Glutamatergic neuron (in vitro differentiated cells): ENCODE data around the gene WNT3. TPM values are rescaled to one million over a fixed set of nuclear protein-coding genes. Genes with fewer than 3 reads are reported as not detected.

Experiments
- DNase-seq: peaks from one replicate; pipeline ENCODE4 v3.0.0; 2022
- H3K27ac Mint-ChIP-seq: one replicate; pipeline ENCODE4 v1.8.0; 2020; ENCODE audit warnings: mild to moderate bottlenecking, mixed read lengths, inconsistent platforms; ENCODE audit not compliant: unreplicated experiment
- H3K27me3 Mint-ChIP-seq: one replicate; pipeline ENCODE4 v1.8.0; 2020; ENCODE audit warnings: mild to moderate bottlenecking, moderate library complexity, mixed read lengths, inconsistent platforms; ENCODE audit not compliant: unreplicated experiment
- H3K36me3 Mint-ChIP-seq: one replicate; pipeline ENCODE4 v1.8.0; 2020; ENCODE audit warnings: mild to moderate bottlenecking, mixed read lengths, inconsistent platforms; ENCODE audit not compliant: unreplicated experiment
- H3K4me1 Mint-ChIP-seq: one replicate; pipeline ENCODE4 v1.8.0; 2020; ENCODE audit warnings: mild to moderate bottlenecking, low read depth, mixed read lengths, inconsistent platforms; ENCODE audit not compliant: unreplicated experiment
- H3K4me3 Mint-ChIP-seq: one replicate; pipeline ENCODE4 v1.8.0; 2020; ENCODE audit warnings: mild to moderate bottlenecking, mixed read lengths, inconsistent platforms; ENCODE audit not compliant: unreplicated experiment
- H3K9me3 Mint-ChIP-seq: one replicate; pipeline ENCODE4 v1.8.0; 2020; ENCODE audit warnings: mild to moderate bottlenecking, moderate library complexity, mixed read lengths, inconsistent platforms; ENCODE audit not compliant: unreplicated experiment
- total RNA-seq: library from RNA; stranded (reverse); fragmentation: NEBNext Ultra II Directional; extraction: Animal tissue kit (Norgen Biotek cat#: 25700); gene quantifications from one replicate; pipeline ENCODE4 v1.2.1, GENCODE V29; 2021; ENCODE audit not compliant: unreplicated experiment
- TF ChIP-seq, protein P1 (sequence below): fragments of 200-600 bp; sonication (generic); IDR thresholded peaks from one replicate; pipeline ENCODE4 v1.5.0; 2021; ENCODE audit not compliant: partially characterized antibody, unreplicated experiment

The WNT3 gene
- total RNA-seq, 1 donor from 2014 or later: 1.7 TPM

DNA sequence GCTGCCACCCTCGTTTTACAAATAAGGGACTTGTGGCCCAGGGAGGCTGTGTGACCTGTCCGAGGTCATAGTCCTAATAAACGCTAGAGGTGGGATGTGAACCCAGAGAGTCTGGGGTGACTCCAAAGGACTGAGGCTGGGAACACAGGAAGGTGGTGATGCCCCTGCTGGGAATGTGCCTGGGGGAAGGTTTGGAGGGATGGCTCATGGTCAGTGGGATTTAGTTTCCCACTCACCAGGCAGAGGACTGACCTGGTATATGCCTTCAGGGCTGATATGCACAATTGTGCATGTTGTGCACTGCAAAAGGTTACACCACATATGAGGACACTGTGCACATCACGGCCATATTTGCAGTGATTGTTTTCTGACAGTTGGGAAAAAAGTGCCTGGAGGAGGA is 19.0 kb upstream of the WNT3 start:
- TF ChIP-seq, protein P1, sequence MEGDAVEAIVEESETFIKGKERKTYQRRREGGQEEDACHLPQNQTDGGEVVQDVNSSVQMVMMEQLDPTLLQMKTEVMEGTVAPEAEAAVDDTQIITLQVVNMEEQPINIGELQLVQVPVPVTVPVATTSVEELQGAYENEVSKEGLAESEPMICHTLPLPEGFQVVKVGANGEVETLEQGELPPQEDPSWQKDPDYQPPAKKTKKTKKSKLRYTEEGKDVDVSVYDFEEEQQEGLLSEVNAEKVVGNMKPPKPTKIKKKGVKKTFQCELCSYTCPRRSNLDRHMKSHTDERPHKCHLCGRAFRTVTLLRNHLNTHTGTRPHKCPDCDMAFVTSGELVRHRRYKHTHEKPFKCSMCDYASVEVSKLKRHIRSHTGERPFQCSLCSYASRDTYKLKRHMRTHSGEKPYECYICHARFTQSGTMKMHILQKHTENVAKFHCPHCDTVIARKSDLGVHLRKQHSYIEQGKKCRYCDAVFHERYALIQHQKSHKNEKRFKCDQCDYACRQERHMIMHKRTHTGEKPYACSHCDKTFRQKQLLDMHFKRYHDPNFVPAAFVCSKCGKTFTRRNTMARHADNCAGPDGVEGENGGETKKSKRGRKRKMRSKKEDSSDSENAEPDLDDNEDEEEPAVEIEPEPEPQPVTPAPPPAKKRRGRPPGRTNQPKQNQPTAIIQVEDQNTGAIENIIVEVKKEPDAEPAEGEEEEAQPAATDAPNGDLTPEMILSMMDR: no peak
- Mint-ChIP-seq H3K27ac (no peak overlapping the region), H3K27me3 (peaks cover 15% of the 10 kb centered on the region), H3K9me3 (peaks cover 4% of the 10 kb centered on the region), H3K36me3 (peaks cover under 1% of the 10 kb centered on the region), H3K4me3 (no peak overlapping the region), H3K4me1 (peaks cover 4% of the 10 kb centered on the region)
- DNase-seq: no peak

DNA sequence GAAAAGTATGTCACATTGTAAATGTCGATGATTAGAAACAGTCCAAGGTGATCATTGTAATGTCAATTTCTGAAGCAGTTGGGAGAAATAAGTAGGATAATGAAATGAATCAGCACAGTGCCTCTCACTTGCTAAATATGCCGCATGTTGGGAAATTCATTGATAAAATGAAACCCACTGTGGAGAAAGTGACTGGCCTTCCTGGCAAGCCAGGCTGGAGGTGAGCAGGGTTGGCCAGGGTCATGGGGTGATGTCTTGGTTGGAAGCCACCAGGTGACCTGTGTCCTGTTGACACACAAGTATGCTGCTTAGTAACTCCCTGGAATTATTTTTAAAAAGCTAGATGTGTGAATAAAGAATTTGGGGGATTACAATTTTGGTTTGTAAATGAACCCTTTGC is 18.0 kb upstream of the WNT3 start:
- no peak for DNase-seq
- TF ChIP-seq, protein P1: no peak
- Mint-ChIP-seq H3K27ac (no peak overlapping the region), H3K4me3 (no peak overlapping the region), H3K4me1 (peaks cover 4% of the 10 kb centered on the region), H3K27me3 (peaks cover 15% of the 10 kb centered on the region), H3K36me3 (no peaks in the 10 kb centered on the region), H3K9me3 (peaks cover 4% of the 10 kb centered on the region)

DNA sequence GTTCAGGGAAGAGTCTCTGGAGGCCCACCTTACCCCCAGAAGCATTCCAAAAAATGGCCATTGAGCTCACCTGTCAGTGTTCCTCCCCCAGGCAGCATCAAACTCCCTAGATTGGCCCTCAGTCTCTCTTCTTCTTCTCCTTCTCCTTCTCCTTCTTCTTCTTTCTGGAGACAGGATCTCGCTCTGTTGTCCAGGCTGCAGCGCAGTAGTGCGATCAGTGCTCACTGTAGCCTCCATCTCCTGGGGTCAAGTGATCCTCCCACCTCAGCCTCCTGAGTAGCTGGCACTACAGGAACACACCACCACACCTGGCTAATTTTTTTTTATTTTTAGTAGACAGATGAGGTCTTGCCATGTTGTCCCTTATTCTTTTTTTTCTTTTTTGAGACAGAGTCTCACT is 16.4 kb upstream of the WNT3 start:
- H3K9me3 Mint-ChIP-seq: peaks cover 3% of the 10 kb centered on the region
- TF ChIP-seq, protein P1: no peak
- peaks cover 13% of the 10 kb centered on the region for H3K27me3 Mint-ChIP-seq
- no peak for DNase-seq
- no peak overlapping the region for H3K27ac Mint-ChIP-seq
- H3K36me3 Mint-ChIP-seq: peaks cover 3% of the 10 kb centered on the region
- peaks cover 4% of the 10 kb centered on the region for H3K4me1 Mint-ChIP-seq
- H3K4me3 Mint-ChIP-seq: no peak overlapping the region

DNA sequence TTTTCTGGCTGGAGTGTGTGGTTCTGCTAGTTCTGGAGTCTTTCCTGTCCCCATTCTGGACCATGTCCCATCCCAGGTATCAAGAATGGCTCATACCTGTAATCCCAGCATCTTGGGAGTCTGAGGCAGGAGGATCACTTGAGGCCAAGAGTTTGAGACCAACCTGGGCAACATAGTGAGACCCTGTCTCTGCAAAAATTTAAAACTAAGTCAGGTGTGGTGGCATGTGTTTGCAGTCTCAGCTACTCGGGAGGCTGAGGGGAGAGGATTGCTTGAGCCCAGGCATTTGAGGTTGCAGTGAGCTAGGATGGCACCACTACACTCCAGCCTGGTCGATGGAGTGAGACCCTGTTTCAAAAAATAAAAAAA is 15.3 kb upstream of the WNT3 start:
- H3K9me3 Mint-ChIP-seq: peaks cover 2% of the 10 kb centered on the region
- TF ChIP-seq, protein P1: no peak
- peaks cover 4% of the 10 kb centered on the region for H3K4me1 Mint-ChIP-seq
- peaks cover 10% of the 10 kb centered on the region for H3K27me3 Mint-ChIP-seq
- no peak for DNase-seq
- no peak overlapping the region for H3K4me3 Mint-ChIP-seq
- H3K27ac Mint-ChIP-seq: no peak overlapping the region
- peaks cover 3% of the 10 kb centered on the region for H3K36me3 Mint-ChIP-seq

DNA sequence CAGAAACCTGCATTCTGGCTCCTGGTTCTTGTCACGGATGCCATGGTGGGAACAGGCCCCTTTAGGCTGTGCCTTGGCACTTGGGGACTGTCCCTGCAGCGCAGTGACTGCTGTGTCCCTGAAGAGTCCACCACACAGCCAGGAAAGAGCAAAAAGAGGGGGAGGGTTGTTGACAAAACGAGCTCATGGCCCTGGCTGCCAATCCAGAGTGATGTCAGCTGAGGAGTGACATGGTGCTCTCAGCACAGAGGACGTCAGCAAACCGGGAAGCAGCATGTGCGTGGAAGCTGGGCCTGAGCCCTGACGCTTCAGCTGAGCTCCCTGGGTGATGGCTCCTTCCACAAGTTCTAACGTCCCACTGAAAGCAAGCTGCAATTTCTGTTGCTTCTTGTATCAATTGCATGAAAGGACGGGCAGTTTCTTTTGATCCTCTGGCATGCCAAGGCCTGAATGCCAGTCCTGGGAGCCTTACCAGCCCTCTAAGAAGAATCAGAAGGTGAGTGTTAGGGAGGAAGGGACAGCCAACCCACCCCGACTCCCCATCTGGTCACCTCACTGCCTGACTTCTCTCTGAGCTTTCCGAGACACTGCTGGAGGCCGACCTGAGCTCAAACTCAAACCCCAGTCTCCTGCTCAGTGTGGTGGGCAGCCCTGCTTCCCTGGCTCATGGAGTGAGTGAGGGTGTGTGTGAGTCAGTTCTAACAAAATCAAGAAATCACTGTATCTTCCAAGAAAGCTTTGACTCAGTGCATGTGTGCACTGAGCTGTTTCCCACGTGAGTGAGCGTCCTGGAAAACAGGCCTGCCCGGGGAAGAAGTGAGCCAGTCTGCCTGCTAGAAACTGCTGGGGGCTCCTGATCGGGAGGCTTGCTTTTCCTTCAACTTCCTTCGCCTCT is 14.7 kb upstream of the WNT3 start:
- Mint-ChIP-seq H3K4me1 (peaks cover 4% of the 10 kb centered on the region), H3K9me3 (peaks cover 2% of the 10 kb centered on the region), H3K4me3 (no peak overlapping the region), H3K36me3 (peaks cover 3% of the 10 kb centered on the region), H3K27me3 (peaks cover 10% of the 10 kb centered on the region), H3K27ac (no peak overlapping the region)
- DNase-seq: no peak
- TF ChIP-seq, protein P1: no peak
